HG03196 (cell line): ENCODE measurements around the gene DIAPH2.
"Not testable (repeated sequence)": the region's sequence is repeated elsewhere in the genome, so short reads cannot be mapped to it uniquely, and the experiment has no call there.

ENCODE experiments used
- ATAC-seq: cut with Tn5 transposase; IDR thresholded peaks from one replicate; pipeline ENCODE4 v1.9.1; 2021; ENCODE audit not compliant: unreplicated experiment

DIAPH2 gene

DNA sequence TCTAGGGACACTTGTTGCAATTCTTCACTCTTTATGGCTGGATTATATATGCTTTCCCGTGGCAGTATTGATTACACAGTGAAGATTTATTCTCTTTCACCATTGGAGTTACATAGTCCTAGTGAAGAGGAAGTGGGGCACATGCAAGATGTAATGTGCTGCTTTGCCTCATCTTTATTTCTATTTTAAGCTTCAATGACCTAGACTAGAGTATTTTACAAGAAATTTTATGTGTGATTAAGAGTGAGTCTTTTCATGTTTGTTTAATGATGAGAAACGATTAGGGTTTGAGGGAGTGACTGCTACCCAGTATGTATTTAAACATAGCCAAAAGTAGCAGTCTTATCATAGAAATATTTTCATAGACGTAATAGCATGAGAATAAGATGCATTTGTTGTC, 30.8 kb downstream of the DIAPH2 start:
- ATAC-seq = no peak

DNA sequence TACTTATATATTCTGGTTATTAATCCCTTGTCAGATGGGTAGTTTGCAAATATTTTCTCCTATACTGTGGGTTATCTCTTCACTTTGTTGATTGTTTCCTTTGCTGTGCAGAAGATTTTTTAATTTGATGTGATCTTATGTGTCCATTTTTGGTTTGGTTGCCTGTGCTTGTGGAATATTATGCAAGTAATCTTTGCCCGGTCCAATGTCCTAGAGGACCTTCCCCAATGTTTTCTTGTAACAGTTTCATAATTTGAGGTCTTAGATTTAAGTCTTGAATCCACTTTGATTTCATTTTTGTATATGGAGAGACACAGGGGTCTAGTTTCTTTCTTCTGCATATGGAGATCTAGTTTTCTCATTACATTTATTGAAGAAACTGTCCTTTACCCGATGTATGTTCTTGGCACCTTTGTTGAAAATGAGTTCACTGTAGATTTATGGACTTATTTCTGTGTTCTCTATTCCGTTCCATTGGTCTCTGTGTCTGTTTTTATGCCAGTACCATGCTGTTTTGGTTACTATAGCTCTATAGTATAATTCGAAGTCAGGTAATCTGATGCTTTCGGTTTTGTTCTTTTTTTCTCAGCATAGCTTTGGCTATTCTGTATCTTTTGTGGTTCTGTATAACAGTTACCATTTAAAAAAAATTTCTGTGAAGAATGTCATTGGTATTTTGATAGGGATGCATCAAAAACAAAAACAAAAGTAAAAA, 34.7 kb downstream of the DIAPH2 start:
- ATAC-seq = no peak

DNA sequence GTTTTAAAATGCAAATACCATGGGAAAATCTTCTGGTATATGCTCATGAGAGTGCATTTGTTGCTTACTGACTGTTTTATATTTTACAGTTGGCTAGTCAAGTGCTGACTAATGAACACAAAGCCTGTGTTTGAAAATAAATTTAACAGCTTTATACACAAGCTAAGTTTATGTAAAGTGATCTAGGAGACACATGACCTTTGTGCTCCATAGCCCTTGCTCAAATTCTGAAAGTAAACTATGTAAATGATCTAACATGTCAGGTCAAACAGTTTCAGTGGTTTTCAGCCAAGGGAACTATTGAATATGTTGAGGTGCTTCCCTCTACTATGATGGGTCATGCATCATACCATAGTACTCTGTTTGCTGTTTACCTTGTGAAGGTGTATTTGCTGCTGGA, 36.7 kb downstream of the DIAPH2 start:
- ATAC-seq = peak; percentile 100

DNA sequence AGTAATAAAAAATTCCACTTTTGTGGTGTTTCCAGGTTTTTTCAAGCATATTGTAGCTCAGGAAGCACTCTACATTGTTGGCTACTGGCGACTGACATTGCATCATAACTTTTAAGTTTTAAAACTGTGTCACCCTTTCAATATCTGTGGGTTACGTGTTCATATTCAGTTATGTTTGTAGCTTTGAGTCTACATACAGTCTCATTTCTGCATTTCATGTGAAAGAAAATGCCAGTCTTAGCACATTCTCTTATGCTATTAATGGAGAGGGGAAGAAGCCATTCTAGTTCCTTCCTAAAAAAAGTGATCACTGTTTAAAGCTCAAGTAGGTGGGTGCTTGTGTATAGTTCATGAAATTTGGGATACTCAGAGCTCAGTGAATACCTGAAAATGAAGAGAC, 38.1 kb downstream of the DIAPH2 start:
- ATAC-seq = no peak

DNA sequence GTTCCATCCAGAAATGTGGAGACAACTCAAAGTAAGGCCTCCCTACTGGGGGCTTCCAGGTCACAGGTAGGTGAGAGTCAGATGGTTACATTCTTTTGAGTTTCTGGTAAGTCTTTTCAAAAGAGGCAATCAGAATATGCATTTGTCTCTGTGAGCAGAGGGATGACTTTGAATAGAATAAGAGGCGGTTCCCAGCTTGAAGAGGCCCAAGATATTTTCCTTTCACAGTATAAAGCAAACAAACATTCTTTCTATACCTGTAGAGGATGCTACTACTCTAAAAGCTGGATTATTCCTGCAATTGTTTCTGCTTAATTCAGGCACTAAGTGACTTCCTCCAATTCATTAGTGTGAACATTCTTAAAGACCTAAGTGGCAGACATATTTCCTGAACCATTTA, 44.4 kb downstream of the DIAPH2 start:
- no peak for ATAC-seq

DNA sequence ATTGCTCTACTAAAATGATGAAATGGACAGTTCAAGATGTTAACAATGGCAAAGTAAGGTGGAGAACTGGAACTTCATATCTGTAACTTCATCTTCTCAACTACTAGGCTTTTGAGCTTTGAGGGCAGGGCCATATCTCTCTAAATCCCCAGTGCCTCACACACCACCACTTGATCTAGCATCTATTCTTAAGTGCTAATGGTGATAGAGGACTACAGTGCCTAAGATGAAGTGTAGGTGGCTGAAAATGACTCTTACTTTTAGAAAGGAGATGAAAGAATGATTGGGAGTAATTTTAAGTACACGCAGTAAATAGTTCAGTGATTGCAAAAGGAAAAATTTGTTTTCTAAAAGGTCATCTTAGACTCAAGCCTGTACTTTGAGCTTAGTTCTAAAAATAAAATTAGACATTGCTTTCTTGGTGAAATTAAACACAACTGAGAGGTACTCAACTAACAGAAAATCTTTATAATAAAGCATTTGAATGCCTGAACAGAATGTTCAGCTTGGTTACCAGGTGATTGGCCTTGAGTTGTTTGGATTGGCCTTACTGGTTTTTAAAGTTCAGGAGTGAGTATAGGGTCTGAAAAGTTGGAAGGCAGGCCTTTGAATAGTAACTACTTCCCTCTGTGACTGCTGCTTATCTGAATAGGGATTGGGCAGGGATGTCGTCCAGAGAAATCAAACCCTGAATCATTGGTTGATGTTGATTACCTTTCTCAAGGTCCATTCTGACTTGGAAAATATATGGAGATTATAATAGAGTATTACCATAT, 45.4 kb downstream of the DIAPH2 start:
- no peak for ATAC-seq

DNA sequence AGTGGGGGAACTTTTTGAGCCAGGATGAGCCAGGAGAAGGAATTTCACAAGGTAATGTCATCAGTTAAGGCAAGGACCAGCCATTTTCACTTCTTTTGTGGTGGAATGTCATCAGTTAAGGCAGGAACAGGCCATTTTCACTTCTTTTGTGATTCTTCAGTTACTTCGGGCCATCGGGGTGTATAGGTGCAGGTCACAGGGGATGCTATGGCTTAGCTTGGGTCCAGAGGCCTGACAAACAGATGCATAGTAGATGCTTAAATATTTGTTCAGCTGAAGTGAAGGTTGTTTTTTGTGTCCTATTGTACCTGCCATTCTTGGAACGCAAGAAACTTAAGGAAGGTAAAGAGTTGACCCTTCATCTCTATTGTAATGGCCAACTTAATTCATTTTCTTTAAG, 46.4 kb downstream of the DIAPH2 start:
- not testable (repeated sequence) for ATAC-seq

DNA sequence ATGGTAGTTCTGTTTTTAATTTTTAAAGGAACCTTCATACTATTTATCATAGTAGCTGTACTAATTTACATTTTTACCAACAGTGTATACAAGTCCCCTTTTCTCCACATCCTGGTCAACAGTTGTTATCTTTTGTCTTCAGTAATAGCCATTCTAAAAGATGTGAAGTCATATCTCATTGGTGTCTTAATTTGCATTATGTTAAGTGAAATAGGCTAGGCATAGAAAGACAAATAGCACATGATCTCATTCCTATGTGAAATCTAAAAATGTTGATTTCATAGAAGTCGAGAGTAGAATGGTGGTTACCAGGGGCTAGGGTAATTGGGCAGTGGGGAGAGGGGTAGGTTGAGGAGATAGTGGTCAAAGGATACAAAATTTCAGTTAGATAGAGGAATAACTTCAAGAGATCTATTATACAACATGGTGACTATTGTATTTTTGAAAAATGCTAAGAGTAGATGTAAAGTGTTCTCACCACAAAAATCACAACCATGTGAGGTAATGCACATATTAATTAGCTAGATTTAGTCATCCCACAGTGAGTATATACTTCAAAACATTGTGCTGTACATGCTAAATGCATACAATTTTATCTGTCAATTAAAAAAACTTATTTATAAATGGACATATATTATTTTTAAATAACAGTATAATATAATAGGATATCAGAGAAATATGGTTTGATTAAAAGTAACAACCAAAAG, 58.9 kb downstream of the DIAPH2 start:
- no peak for ATAC-seq

DNA sequence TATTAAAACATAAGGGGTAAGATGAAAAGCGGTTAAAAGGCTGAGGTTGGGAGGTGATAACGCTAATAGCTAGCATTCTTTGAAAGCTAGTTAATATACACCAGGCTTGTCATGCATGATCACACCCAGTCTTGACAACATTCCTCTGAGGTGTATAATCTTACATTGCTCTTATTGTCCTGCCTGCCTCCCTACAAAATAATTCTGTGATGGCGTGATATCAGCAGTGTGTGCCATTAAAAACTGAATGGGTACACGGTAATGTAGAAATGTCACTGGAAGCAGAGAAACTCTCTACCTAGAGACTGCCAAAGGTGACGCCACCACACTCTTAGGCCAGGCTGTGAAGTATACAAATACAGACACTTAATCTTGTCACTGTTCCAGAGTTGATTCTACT, 68.1 kb downstream of the DIAPH2 start:
- no peak for ATAC-seq

DNA sequence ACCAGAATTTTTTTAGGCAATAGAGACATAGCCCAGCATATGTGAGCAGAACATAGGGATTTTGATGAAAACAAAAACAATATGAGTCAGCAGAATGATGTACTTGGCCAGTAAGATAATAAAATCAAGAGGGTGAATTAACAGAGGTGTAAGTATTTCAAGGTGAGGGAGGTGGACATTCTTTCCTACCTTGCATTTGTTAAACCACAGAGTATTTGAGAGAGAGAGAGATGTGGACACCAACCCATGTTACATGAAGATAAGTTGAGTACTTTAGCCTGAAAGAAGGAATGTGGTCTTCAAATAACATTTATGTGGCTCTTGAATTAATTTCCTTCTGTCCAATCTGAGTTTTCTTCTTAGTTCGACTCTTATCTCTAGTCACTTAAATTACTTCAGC, 68.6 kb downstream of the DIAPH2 start:
- ATAC-seq = no peak

DNA sequence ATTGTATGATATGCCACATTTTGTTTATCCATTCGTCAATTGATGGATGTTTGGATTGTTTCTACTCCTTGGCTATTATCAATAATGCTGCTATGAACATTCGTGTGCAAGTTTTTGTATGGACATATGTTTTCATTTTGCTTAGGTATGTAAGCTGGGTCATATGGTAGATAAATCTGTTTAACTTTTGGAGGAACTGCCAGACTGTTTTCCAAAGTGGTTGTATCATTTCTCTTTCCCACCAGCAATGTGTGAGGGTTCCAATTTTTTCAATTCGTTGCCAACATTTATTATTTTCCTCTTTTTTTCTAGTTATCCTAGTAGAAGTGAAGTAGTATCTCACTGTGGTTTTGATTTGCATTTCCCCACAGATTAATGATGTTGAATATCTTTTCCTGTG, 71.8 kb downstream of the DIAPH2 start:
- no peak for ATAC-seq

DNA sequence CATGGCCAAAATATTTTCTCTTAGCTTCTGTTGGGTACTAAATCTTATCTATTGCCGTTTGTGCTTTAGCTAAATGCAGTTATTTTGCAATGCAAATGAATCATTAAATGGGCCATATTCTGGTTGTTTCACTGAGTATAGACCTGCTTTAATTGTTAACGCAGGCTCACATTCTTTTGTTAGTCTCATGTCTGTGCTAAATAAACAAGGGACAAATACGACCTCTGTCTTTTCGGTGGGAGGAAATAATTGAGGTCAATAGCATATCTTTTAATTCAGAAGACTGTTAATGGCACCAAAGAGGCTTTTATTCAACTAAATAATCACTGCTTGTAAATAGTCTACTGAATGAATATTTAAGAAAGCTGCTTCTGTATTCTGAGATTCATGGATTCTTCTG, 76.9 kb downstream of the DIAPH2 start:
- ATAC-seq = no peak

DNA sequence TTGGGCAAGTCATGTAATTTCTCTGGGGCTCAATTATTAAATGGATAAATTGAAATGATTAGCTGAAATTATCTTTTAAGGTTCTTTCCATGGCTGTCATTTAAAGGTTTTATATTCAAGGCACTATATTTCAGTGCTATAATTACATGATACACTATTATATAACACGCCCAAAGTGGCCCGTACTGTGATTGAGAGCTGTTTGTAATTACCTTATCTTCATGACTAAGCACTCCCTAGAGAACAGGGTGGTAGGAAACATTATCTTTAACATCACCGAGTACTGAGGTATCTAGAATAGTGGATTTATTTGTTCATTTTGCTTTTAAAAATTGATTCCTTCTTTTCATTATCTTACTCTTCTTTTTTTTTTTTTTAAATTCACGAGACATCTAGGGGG, 79.0 kb downstream of the DIAPH2 start:
- ATAC-seq = no peak

DNA sequence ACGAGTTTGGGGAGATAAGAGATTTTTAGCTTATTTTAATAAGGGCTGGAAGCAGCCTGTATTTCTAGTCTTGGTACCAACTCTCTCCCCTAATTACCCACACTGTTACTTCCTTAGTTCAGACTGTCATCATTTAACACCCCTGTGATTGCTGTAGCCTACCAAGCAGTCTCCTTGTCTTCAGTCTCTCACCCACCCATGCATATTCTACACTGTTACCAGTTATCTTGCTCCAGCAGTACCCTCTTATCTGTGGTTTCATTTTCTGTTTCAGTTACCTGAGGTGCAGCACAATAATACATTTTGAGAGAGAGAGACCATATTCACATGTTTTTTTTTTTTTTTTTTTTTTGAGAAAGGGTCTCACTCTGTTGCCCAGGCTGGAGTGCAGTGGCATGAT, 80.2 kb downstream of the DIAPH2 start:
- ATAC-seq = no peak

DNA sequence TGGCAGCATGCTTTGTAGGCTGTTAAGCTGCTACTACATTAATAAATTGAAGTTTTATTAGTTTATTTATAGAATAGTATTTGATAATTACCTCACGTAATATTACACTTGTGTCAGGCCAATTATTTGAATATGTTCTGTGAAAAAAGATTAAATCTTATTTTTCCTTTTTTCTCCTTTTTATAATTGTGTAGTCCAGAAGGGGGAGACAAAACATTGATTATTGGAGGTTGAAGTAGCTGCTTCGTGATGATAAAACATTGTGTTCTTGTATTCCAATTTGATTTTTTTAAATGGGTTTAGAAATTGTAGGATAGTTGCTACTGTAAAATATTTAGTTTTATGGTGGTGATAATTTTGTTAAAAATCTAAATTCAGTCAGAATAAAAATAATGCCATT, 85.7 kb downstream of the DIAPH2 start:
- ATAC-seq = no peak

DNA sequence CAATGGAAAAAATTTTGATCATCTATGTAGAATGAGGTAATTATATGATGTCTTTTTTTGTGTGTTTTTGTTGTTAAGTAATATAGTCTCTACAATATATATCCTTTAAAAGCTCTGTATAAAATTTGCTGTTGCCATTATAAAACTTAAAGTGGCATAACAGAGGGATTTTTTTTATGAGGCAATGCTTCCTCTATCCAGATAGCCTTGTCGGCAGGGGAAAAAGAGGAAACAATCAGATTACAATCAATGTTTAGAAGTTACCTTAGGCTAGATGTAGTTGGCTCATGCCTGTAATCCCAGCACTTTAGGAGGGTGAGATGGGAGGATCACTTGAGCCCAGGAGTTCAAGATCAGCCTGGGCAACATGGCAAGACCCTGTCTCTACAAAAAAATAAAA, 86.8 kb downstream of the DIAPH2 start:
- ATAC-seq = no peak

DNA sequence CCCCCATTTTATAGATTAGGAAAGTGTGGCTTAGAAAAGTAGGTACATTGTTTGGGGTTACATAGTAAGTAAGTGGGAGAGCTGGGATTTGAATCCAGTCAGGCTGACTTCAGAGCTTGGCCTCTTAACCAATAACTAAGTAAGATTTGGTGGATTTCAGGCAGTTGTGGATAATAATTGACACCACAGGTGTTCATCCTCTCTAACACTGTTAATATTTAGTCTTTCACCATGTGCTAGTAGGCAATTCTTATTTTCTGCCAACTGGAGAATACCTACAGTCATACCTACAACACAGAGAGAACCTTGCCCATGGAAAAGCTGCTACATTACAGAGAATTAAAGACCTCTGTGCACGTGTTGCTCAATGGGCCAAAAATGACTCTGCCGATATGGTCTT, 89.5 kb downstream of the DIAPH2 start:
- ATAC-seq = no peak

DNA sequence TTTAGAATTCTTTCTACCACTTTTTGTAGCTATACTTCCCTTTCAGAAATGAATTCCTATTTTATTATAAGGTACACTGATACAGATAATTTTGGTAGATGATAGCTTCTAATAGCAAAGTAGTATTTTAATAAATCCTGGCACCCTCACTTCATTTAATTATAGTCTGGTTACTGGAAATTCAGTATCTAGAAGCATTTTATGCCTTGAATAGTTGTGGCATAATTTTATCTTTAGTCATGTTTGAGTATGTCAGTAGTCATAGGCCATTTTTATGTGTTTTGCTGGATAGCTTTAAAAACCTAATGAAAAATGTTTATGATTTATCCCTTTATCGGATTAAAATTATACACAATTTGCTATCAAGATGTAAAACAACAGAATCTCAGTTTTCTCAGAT, 92.3 kb downstream of the DIAPH2 start:
- no peak for ATAC-seq

DNA sequence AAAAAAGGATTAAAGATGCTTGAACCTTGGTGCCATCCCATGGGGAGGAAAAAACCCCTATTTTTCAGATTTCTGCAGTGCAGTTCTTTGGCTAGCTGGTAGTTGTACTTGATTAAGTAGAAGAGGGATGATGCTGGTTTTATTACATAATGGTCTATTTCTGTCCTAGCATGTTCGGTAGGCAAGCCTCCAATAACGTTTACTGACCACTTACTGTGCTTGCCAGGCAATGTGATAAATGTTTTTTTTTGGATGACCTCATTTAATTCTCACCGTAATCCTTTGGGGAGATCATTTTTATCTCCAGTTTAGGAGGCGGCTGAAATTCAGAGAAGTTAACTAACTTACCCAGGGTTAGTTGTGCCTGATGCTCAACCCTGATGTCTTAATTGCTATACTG, 106.9 kb downstream of the DIAPH2 start:
- ATAC-seq = no peak

DNA sequence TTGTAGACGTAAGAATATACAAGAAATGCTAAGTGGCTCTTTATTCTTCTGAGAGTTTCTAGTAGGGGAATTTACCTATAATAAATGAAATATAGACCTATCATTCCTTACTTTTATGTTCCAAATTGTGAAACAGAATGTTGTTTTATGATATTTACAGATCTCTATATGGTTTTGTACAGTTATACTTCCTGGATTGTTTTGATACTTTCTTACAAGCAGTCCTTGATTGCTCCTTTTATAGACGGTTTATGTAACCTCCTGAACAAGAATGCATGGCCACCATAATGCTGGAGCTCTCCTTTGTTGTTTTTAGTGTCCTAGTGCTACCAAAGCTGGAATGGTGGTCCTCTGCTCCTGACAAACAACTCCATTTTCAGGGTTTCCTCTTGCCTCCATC, 107.4 kb downstream of the DIAPH2 start:
- no peak for ATAC-seq

DNA sequence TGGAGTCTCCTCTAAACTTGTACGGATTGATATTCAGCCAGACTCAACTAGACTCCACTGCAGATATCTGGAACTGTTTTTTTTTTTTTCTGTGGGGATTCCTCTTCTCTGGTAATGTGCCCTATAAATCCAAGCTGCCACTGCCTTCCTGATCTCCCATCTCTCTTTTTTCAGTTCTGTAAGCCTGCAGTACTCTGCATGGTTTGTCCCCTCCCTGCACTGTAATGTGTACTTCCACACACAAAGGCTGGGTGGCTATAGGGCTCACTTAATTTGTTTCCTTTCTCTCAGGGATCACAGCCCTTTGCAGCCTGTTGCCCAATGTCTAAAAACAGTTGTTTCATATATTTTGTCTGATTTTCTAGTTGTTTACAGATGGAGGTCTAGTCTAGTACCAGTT, 114.3 kb downstream of the DIAPH2 start:
- ATAC-seq = no peak

DNA sequence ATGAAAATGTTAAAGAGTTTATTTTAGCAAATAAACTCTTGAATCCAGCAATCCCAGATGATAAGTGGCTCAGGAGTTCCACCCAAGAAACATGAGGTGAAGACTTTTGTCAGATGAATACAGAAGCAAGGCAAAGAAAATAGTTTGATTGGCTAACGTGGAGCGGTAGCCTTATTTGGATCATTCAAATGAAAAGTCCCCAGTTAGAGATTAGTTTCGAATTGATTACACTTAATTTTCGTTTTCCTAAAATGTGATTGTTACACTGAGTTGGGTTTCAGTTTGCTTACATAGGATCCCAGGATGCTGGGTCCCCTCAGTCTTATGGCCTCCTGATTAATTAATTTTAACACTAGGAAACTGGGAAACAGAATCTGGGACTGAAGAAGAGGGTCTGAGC, 122.7 kb downstream of the DIAPH2 start:
- no peak for ATAC-seq
